CD4-positive, alpha-beta T cell treated with Interleukin-6 for 4 hours (primary cell): ENCODE measurements around the gene SLC6A9.

Experiments
- DNase-seq: peaks from one replicate; pipeline ENCODE4 v3.0.0-alpha.2; 2020; ENCODE audit warnings: mixed read lengths

SLC6A9 gene

GRCh38 chr1:43965316-43965715, 65.9 kb downstream of the SLC6A9 start:
- no peak for DNase-seq

GRCh38 chr1:43963890-43964289, 67.4 kb downstream of the SLC6A9 start:
- no peak for DNase-seq

- DNase-seq, result no peak
Measured at GRCh38 chr1:43963006-43963405, 68.3 kb downstream of the SLC6A9 start.

DNA sequence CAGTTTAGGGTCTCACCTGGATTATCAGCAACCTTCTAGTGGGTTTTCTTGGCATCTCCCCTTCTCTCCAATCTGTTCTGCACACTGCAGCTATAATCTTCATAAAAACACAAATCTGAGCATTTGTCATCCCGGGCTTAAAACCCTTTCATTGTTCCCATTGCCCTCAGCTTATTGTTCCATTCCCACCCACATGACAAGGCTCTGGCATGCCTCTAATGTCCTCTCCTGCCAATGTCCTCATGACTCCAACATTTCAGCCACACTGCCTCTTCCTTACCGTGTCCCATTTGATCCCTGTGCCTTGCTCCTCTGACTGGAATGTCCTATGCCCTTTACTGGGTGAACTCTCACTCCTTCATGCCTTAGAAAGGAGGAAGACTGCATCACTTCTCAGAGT, 68.9 kb downstream of the SLC6A9 start:
- no peak for DNase-seq

DNA sequence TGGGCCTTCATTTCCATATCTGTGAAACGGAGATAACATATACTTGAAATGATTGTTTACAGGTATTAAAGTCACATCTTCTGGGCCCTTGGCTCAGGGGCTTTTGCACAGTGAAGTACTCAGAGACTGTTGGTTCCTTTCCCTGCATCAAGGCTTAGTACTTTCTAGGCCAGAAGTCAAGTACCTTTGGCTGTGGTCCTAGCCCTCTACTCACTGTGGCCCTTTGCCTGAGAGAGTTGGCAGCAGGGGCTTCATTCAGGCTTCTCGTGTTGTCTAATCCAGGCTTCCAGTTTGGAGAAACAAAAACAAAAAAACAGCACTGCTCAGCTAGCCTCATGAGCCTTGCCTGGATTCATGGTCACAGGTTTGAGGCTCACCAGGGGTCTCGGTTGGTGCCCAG, 69.6 kb downstream of the SLC6A9 start:
- no peak for DNase-seq

DNA sequence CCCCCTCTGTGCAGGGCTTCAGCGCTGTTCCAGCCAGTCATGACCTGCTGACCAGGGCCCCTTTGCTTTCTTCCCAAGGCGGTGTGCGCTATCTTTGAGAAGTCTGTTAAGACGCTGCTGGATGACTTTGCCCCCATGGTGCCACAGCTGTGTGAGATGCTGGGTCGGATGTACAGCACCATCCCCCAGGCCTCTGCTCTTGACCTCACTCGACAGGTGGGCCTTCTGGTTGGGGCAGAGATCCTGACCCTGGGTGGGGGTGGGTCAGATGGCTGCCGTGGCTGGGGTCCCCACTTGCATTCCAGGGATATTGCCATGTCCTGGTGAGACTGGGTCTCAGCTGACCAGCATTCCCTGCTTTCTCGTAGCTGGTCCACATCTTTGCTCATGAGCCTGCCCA, 70.5 kb downstream of the SLC6A9 start:
- DNase-seq, result no peak

DNA sequence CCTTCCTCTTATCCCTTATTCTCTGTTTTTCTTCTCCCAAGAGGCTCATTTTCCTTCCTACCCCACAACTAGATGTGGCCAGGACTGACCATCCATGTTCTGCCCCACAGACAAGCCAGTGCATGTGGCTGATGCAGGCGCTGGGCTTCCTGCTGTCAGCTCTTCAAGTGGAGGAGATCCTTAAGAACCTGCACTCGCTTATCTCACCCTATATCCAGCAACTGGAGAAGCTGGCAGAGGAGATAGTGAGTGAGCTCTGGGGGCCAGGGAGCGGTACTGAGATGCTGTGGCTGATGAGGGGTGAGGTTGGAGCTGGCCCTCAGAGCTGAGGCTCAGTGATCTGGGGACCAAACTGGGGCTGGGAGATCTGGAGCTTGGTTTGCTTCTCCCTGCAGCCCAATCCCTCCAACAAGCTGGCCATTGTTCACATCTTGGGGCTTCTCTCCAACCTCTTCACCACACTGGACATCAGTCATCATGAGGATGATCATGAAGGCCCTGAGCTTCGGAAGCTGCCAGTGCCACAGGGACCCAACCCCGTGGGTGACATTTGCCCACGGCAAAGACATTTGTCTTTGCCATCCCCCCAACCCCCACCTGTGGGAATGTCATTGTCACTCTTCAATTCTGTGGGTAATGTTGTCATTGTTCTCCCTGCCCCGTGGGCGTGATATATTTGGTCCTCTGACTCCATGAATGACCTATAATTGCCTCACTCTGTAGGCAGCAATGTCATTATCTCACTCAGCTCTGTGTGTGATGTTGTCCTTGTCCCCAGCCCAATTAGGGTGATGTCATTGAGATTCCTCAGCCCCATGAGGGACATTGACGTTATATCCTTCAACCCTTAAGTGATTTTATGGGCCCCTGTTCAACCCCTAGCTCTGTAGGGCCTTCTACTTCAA, 72.7 kb downstream of the SLC6A9 start:
- no peak for DNase-seq

DNA sequence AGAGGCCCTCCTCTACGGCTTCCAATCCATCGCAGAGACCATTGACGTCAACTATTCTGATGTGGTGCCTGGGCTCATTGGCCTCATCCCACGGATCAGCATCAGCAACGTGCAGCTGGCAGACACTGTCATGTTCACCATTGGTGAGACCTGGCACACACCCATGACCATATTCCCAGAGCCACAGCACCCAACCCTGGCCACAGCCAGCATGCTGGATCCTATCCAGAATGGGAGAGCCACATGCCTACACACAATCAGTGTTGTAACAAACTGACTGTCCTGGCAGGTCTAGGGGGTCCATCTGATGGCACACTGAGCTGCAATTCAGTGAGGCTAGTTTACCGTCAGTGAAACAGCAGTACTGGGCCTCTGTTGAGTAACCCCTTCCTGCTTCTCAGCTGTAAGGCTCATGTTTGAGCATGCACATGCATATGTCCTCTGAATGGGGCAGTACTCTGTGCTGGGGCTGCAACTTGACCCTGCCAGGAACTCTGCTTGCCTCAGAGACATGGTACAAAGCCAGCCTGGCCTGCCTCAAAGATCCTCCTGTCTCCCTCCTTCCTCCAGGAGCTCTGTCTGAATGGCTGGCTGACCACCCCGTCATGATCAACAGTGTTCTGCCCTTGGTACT, 73.7 kb downstream of the SLC6A9 start:
- DNase-seq, result no peak

DNA sequence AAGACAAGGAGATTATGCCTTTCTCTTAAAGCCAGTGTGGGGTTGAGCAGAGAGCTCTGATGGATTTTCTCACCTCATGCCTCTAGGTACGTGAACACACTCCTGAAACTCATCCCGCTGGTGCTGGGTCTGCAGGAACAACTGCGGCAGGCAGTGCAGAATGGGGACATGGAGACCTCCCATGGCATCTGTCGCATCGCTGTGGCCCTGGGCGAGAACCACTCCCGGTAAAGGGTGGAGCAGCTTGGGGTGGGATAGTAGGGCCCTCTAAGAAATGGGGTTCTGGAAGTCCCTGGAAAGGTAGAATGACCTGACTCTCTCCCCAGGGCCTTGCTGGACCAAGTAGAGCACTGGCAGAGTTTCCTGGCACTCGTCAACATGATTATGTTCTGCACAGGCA, 75.0 kb downstream of the SLC6A9 start:
- no peak for DNase-seq

DNA sequence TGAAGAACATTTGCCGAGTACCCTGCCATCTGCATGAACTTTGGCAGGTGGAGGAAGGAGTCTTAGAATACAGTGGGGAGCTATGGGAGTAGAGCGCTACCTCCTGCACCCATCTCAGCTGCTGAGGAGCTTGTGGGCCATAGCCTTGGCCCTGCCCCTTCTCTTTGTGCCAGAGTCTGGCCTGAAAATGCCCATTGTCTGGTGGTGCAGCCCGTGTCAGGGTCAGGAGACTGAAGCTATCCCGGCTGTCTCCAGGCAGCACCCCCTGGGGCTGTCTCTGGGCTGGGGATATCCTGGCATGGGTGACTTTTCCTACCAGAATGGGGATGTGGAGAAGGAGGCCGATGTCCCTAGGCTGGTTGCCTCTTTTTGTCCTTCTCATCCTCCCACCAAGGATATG, 77.2 kb downstream of the SLC6A9 start:
- no peak for DNase-seq

DNA sequence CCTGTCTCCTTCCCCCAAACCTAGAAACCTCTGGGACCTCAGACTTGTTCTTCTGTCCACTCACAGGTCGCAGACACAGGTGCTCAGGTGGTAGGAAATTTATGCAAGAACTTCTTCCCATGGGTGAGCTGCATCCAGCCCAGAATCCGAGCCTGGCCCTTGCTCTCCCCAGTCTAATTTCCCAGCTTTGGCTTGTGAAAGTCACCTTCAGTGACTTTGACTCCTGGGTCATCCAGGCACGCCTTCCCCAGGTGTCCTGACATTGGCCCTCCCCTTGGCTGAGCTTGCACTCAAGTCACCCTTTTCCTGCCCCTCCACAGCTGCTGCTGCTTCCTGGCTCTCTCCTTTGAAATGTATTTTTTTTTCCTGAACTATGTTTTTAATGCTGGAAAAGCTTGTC, 77.9 kb downstream of the SLC6A9 start:
- no peak for DNase-seq

DNA sequence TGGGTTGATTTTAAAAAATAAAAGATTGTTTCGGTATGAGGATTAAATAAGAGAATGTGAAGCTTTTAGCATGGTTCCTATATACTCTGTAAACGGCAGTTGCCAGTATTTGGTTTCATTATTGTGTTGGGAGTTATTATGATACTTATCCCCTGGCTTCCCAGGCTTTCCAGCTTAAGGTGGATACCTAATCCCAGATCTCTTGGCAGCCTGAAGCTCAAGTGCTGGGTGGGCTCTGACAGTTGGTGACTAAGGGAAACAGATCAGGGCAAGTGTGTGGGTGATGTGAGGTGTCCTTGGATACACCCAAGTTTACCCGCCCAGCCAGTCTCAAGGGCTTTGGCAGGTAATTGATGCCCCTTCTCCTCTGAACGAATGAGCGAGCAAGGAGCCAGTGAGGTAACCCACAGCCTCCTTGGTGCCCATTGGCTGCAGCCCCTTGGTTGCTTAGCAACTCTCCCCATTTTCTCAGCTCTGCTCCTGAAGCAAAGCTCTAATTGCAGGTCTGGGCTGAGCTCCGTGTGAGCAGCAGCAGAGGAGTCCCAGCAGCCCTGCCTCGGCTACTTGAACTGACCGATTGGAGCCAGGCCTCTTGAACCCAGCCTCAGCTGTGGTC, 78.4 kb downstream of the SLC6A9 start:
- DNase-seq, result no peak

GRCh38 chr1:43951021-43951985, 80.0 kb downstream of the SLC6A9 start:
- no peak for DNase-seq

DNA sequence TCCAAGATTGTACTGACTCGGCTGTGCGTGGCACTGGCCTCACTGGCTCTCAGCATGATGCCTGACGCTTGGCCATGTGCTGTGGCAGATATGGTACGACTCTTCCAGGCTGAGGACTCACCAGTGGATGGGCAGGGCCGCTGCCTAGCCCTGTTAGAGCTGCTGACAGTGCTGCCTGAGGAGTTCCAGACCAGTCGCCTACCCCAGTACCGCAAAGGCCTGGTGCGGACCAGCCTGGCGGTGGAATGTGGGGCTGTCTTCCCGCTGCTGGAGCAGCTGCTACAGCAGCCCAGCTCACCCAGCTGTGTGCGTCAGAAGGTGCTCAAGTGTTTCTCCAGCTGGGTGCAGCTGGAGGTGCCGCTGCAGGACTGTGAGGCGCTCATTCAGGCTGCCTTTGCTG, 81.6 kb downstream of the SLC6A9 start:
- DNase-seq, result no peak

GRCh38 chr1:43947874-43948437, 83.3 kb downstream of the SLC6A9 start:
- DNase-seq, result no peak

DNA sequence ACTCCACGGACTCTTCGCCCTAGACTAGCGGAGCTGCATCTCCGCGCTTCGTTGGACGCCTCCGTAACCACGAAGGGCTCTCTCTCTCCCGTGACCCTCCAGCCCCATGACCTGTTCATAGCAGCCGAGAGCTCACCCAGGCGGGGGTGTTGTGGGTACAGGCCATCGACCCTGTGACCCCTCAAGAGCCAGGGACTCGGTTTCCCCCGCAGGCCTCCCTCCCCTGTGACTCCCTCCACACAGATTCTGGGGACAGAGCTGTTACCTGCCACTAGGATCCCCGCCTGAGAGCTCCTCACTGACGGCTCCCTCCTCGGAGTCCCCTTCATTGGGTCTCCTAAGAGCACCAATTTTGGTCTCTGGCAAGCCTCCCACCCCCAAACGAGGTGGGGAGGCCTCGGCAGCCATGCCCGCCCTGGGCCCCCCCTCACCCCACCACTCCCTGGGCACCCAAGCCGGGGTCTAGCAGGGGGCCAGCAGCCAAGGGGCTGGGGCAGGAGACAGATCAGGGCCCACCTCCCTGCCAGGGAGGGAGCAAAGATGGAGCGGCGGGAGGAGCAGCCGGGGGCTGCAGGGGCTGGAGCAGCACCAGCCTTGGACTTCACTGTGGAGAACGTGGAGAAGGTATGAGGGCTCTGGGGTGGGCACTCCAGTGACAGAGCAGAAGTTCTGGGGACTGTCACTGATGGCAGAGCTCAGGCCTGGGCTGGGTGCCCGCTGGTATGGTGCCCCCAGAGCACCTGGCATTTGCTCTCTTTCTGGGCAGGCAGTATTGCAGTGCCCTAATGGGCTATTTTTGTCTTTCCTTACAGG, 84.0 kb downstream of the SLC6A9 start:
- DNase-seq, result no peak
